DMS53 treated with DMSO at 0.1 percent for 48 hours (cell line): Measurements from ENCODE around the gene CPLANE1.
"Not testable (repeated sequence)": the region's sequence is repeated elsewhere in the genome, so short reads cannot be mapped to it uniquely, and the experiment has no call there.

Source experiments
- DNase-seq: peaks from one replicate; lab custom pipeline; 2025; ENCODE audit not compliant: unreplicated experiment; lab: John Stamatoyannopoulos, UW

CPLANE1 gene

GRCh38 chr5:37208883-37209797 lies 40.0 kb downstream of the CPLANE1 start:
- DNase-seq = no peak

GRCh38 chr5:37207802-37208201 lies 41.4 kb downstream of the CPLANE1 start:
- no peak for DNase-seq

GRCh38 chr5:37206736-37207135 lies 42.4 kb downstream of the CPLANE1 start:
- DNase-seq = no peak

- no peak for DNase-seq
Observed at GRCh38 chr5:37198842-37199241, 50.3 kb downstream of the CPLANE1 start.

GRCh38 chr5:37198061-37198460 lies 51.1 kb downstream of the CPLANE1 start:
- no peak for DNase-seq

- no peak for DNase-seq
Observed at GRCh38 chr5:37197340-37198050, 51.7 kb downstream of the CPLANE1 start.

GRCh38 chr5:37190592-37190991 lies 58.6 kb downstream of the CPLANE1 start:
- DNase-seq = peak; percentile 55

GRCh38 chr5:37189355-37189754 lies 59.8 kb downstream of the CPLANE1 start:
- DNase-seq = no peak

- DNase-seq = no peak
Observed at GRCh38 chr5:37187465-37187977, 61.7 kb downstream of the CPLANE1 start.

GRCh38 chr5:37184748-37185364 lies 64.3 kb downstream of the CPLANE1 start:
- DNase-seq = no peak

- no peak for DNase-seq
Observed at GRCh38 chr5:37182667-37183066, 66.5 kb downstream of the CPLANE1 start.

- no peak for DNase-seq
Observed at GRCh38 chr5:37174928-37175327, 74.2 kb downstream of the CPLANE1 start.

- DNase-seq = no peak
Observed at GRCh38 chr5:37172957-37173356, 76.2 kb downstream of the CPLANE1 start.

- no peak for DNase-seq
Observed at GRCh38 chr5:37170856-37171255, 78.3 kb downstream of the CPLANE1 start.

GRCh38 chr5:37166197-37166596 lies 83.0 kb downstream of the CPLANE1 start:
- peak; percentile 9 for DNase-seq

- DNase-seq = peak; percentile 45
Observed at GRCh38 chr5:37165761-37166160, 83.4 kb downstream of the CPLANE1 start.

GRCh38 chr5:37153661-37154060 lies 95.5 kb downstream of the CPLANE1 start:
- DNase-seq = no peak

GRCh38 chr5:37146896-37147295 lies 102.3 kb downstream of the CPLANE1 start:
- no peak for DNase-seq

GRCh38 chr5:37136694-37137093 lies 112.5 kb downstream of the CPLANE1 start:
- no peak for DNase-seq

GRCh38 chr5:37135312-37135711 lies 113.9 kb downstream of the CPLANE1 start:
- DNase-seq = not testable (repeated sequence)

- DNase-seq = no peak
Observed at GRCh38 chr5:37133939-37134338, 115.2 kb downstream of the CPLANE1 start.
